Mucosa of descending colon (tissue), 3 donors: ENCODE data around the gene TGM6. TPM values are rescaled to one million over a fixed set of nuclear protein-coding genes. Genes with fewer than 3 reads are reported as not detected.

ENCODE experiments used
- ATAC-seq: fragments of 200-7000 bp; cut with Tn5 transposase; one replicate; pipeline ENCODE4 v1.9.1; 2020; ENCODE audit warnings: mild to moderate bottlenecking, moderate library complexity
- DNase-seq, 3 donors: peaks; one replicate each; pipeline ENCODE4 v3.0.0-alpha.2; 2020
- H3K36me3 ChIP-seq: fragments of 200-600 bp; one replicate; pipeline ENCODE4 v1.8.0; 2021; ENCODE audit warnings: low read depth, mild to moderate bottlenecking
- H3K4me1 ChIP-seq: fragments of 200-600 bp; one replicate; pipeline ENCODE4 v1.8.0; 2021; ENCODE audit warnings: low read depth, mild to moderate bottlenecking
- H3K4me3 ChIP-seq: fragments of 200-600 bp; one replicate; pipeline ENCODE4 v1.8.0; 2021; ENCODE audit warnings: mild to moderate bottlenecking
- H3K9me3 ChIP-seq: fragments of 200-600 bp; one replicate; pipeline ENCODE4 v1.8.0; 2021; ENCODE audit warnings: mild to moderate bottlenecking
- intact Hi-C, 2 donors: fragments of 100-400 bp; cut with DNase I in 1 of 2; cut with micrococcal nuclease in 1 of 2; formaldehyde crosslinking; loops; one replicate each; pipeline versions ENCODE4 v1.11.0 to v1.11.1; 2022; cut with DNase I, micrococcal nuclease
- total RNA-seq, 3 donors: library from RNA; stranded (reverse); fragmentation: NEBNext Ultra II Directional in 2 of 3; extraction: Animal tissue kit (Norgen Biotek cat#: 25700) in 2 of 3; gene quantifications; one replicate each; pipeline versions ENCODE4 v1.2.1 to v1.2.4, GENCODE V29; 2021 to 2023
- TF ChIP-seq, protein P1 (sequence below): fragments of 200-600 bp; IDR thresholded peaks from one replicate; pipeline ENCODE4 v1.8.0; 2022; ENCODE audit warnings: antibody characterized with exemption, mild to moderate bottlenecking
- donor health status: DM: no; HTN: no; CAD: no; lungs with moderate emphysema.
- donor health status: DM: no; HTN: no; CAD: no.
- donor health status: DM: no; HTN: yes; CAD: no.

Gene TGM6
- total RNA-seq, 3 donors from 2014 or later = not detected

DNA sequence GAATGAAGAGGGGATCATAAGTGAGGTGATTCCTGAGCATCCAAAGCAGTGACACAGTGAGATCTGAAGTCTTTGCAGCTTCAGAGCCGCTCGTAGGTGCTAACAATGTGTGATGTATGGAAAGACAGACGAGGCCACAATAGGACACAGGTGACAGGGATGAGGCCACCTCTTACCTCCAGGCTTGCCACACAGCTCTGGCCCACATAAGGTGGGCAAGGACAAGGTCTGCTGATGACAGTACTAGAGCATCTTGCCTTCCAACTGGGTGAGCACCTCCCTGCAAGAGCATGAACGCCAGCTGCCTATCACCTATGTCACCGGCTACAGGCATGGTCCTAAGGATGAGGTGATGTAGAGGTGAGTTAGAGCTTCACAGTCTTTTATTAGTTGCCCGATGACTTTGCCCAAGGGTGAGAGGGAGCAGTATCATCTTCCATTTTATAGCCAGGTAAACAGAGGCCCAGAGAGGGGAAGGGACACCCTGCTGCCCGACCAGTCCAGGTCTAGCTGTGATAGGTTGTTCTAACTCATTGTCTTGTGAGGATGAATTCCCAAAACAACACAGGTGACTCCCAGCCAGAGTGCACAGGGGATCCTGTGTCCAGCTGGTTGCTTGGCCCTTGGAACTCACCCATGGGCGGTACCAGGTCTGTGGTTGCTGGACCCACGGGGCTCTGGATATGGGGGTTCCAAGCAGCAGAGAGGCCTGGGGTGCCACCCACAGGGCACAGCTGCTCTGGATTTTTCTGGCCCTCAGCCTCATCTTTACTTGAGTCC lies 6.2 kb upstream of the TGM6 start:
- TF ChIP-seq, protein P1, sequence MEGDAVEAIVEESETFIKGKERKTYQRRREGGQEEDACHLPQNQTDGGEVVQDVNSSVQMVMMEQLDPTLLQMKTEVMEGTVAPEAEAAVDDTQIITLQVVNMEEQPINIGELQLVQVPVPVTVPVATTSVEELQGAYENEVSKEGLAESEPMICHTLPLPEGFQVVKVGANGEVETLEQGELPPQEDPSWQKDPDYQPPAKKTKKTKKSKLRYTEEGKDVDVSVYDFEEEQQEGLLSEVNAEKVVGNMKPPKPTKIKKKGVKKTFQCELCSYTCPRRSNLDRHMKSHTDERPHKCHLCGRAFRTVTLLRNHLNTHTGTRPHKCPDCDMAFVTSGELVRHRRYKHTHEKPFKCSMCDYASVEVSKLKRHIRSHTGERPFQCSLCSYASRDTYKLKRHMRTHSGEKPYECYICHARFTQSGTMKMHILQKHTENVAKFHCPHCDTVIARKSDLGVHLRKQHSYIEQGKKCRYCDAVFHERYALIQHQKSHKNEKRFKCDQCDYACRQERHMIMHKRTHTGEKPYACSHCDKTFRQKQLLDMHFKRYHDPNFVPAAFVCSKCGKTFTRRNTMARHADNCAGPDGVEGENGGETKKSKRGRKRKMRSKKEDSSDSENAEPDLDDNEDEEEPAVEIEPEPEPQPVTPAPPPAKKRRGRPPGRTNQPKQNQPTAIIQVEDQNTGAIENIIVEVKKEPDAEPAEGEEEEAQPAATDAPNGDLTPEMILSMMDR = no peak
- Histone ChIP-seq H3K36me3 (no peaks in the 10 kb centered on the region), H3K9me3 (no peaks in the 10 kb centered on the region), H3K4me1 (no peaks in the 10 kb centered on the region), H3K4me3 (no peak overlapping the region)
- no peak for ATAC-seq
- intact Hi-C loops = no loop called here
- no peak for DNase-seq

DNA sequence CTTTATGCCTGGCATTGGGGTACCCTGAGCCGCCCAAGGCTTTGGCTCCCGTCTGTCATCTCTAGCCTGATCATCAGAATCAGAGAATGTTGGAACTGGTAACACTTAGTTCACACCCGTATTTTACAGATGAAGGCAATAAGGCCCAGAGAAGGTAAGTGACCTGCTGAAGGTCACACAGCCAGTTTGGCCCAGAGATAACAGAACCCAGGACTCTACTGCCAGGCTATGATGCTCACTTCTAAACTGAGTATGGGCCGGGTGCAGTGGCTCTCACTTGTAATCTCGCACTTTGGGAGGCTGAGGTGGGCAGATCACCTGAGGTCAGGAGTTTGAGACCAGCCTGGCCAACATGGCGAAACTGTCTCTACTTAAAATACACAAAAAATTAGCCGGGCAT lies 1.8 kb upstream of the TGM6 start:
- no peaks in the 10 kb centered on the region for H3K36me3 ChIP-seq
- H3K4me3 ChIP-seq = no peak overlapping the region
- TF ChIP-seq, protein P1 = no peak
- intact Hi-C loops = no loop called here
- no peak for DNase-seq
- H3K4me1 ChIP-seq = no peaks in the 10 kb centered on the region
- H3K9me3 ChIP-seq = no peaks in the 10 kb centered on the region
- no peak for ATAC-seq

DNA sequence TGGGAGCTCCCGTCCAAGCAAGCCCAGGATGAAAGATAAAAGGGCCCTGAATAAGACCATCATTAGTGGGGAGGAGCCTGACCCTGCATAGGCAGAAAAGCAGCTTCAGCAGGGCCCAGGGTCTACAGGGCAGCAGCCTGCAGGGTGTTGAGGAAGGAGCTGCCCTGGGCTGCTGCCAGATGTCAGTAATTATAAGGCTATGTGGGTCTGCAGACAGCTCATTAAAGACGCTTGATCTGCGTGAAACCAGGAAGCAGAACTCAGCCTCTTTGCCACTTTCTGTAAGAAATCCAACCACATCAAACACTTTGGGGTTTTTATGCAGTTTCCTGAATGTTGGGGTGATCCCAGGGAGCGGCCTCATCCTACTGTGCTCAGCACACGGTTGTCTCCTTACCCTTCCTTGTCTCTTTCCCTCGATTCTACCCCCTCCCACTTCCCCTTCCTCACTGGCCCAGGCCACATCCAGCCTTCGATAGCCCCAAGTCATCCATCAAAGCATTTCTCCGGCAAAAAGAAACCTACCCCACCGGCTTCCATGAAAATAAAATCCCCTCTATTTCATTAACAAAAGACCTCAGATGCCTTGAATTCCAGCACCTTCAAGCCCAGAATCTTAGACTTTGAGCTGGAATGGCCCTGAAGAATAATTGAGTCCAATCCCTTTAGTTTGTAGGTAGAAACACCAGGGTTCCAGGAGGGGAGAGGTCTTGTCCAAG lies 1.0 kb upstream of the TGM6 start:
- Histone ChIP-seq H3K4me3 (no peak overlapping the region), H3K9me3 (no peaks in the 10 kb centered on the region), H3K4me1 (no peaks in the 10 kb centered on the region), H3K36me3 (no peaks in the 10 kb centered on the region)
- TF ChIP-seq, protein P1 = no peak
- intact Hi-C loops = no loop called here
- ATAC-seq = no peak
- no peak for DNase-seq

DNA sequence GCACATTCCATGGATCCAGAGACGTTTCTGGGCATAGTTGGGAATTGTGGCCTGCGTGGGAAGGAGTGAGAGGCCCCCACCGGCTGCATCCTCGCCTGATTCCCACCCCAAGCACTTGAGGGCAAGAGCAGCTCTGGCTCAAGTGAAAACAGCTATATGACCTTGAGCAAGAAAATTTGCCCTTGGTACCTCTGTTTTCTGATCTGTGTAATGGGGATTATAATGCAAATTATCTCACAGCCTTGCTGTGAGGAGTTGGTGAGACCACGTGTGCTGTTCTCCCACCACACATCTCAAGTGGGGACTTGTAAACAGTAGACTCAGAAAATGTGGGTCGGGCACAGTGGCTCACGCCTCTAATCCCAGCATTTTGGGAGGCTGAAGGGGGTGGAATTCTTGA lies 602 bp downstream of the TGM6 start:
- Histone ChIP-seq H3K4me1 (no peaks in the 10 kb centered on the region), H3K9me3 (no peaks in the 10 kb centered on the region), H3K4me3 (no peak overlapping the region), H3K36me3 (no peaks in the 10 kb centered on the region)
- TF ChIP-seq, protein P1 = no peak
- intact Hi-C loops = no loop called here
- DNase-seq (no peak), ATAC-seq (no peak)

DNA sequence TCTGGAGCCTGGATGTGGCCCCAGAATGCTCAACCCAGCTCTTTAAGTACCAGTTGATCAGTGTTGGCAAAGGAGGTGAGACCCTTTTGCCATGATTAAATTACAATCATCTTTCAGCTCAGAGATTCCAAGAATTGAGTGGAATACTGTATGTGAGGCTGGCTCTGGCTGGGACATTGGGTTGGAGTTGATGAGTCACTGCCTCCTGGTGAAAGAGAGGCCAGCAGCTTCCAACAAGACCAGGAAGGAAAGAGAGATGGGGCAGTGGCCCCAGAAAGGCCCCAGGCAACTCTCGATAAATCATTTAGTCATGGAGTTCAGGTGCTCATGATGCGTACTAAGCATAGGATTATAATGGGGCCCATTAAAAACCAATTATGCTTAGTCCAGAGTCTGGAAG lies 2.1 kb downstream of the TGM6 start:
- Histone ChIP-seq H3K36me3 (no peaks in the 10 kb centered on the region), H3K9me3 (no peaks in the 10 kb centered on the region), H3K4me1 (no peaks in the 10 kb centered on the region), H3K4me3 (no peak overlapping the region)
- no peak for ATAC-seq
- TF ChIP-seq, protein P1 = no peak
- DNase-seq = no peak
- intact Hi-C loops = no loop called here
